HG03159 (cell line): ENCODE results near the gene TRPM3.
"Not testable (repeated sequence)": the region's sequence is repeated elsewhere in the genome, so short reads cannot be mapped to it uniquely, and the experiment has no call there.

Experiments used
- ATAC-seq: cut with Tn5 transposase; IDR thresholded peaks from one replicate; pipeline ENCODE4 v1.9.1; 2021; ENCODE audit warnings: mild to moderate bottlenecking, moderate library complexity; ENCODE audit not compliant: unreplicated experiment

Gene TRPM3

GRCh38 chr9:71001780-71002386 is 119.5 kb downstream of the TRPM3 start:
- peak; percentile 81 for ATAC-seq

- no peak for ATAC-seq
Measured at GRCh38 chr9:70998962-70999361, 122.5 kb downstream of the TRPM3 start.

DNA sequence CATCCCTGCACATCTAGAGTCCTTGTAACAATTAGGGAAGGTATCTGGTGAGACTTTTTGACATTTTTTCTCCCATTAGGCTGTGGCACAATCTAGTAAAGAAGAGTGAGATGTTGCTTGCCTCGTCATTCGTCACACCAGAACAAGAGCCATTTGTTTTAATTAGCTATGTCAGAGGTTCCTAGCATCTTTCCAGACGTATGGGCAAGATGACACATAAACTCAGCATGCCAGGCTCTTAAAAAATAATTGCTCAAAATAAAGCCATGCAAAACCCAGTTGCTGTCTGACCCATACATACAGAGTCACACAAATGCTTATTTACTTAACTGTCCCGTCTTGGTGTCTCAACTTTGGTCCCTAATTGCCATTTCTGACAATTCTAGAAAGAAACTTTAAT is 125.9 kb downstream of the TRPM3 start:
- ATAC-seq, result no peak

DNA sequence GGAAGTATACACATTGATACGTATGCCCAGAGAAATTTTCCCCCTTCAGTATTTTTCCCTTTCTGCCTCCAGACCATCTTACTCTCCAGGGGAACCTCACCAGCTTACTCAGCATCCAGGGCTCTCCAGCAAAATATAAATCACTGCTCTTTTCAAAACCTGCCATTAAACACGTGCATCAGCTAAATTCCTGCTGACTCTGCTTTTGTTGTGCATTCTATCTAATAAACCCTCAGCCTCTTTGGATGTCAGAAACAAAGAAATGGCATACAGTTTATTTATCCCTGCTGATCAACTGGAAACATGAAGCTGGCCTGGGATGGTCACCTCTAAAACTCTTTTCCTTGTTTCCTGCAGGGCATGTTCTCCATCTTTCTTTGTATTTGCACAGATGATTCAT is 126.8 kb downstream of the TRPM3 start:
- no peak for ATAC-seq

DNA sequence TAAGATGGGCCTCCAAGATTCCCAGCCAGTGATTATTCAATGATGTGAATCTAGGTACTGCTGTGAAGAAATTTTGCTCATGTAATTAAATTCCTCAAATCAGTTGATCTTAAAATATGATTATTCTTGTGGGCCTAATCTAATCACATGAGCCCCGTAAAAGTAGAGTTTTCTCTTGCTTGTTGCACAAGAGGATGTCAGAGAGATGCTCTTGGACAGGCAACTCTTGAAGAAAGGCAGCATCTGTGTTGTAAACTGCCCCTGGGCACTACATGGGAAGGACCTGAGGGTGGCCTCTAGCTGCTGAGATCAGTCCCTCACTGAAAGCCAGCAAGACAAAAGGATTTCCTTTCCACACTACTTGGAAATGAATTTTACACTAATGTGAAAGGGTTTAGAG is 132.9 kb downstream of the TRPM3 start:
- no peak for ATAC-seq

- no peak for ATAC-seq
Measured at GRCh38 chr9:70987986-70988385, 133.4 kb downstream of the TRPM3 start.

GRCh38 chr9:70986984-70987383 is 134.4 kb downstream of the TRPM3 start:
- no peak for ATAC-seq

GRCh38 chr9:70983723-70984295 is 137.6 kb downstream of the TRPM3 start:
- ATAC-seq, result no peak

- no peak for ATAC-seq
Measured at GRCh38 chr9:70981312-70981711, 140.1 kb downstream of the TRPM3 start.

DNA sequence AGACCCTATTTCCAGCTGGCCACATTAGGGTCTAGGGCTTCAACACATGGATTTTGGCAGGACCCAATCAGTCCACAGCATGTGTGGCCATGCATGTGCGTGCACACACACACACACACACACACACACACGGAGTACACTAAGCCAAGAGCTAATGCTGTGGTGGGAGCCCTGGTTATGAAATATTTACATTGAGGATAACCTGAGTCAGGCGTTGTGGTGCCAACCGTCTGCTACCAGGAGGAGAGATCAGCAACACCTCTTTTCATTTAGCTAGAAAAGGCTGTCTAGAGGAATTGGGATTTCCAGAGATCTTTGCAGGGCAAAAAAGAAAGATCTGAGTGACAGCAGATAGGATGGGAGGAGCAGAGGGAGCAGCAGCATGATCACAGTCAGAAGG is 141.5 kb downstream of the TRPM3 start:
- ATAC-seq, result no peak

GRCh38 chr9:70978085-70978484 is 143.3 kb downstream of the TRPM3 start:
- ATAC-seq, result no peak

DNA sequence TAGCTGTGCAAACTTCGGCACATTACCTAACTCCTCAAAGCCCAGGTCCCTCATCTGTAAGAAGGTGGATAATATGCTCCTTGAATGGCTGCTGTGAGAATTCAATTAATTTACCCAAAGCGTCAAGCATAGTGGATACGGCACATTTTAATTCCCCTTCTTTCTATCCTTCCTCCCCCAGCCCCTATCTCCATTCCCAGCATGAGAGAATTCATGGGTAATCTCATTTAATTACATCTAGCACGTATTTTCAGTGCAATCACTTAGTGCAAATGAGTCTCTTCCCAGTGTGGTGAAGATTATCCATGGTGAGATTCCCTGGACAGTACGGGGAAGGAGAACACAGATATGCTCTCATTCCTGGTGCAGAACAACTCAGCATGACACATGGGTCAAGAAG is 145.6 kb downstream of the TRPM3 start:
- no peak for ATAC-seq

- ATAC-seq, result no peak
Measured at GRCh38 chr9:70971723-70972122, 149.7 kb downstream of the TRPM3 start.

- not testable (repeated sequence) for ATAC-seq
Measured at GRCh38 chr9:70966380-70966779, 155.0 kb downstream of the TRPM3 start.

GRCh38 chr9:70964861-70965260 is 156.6 kb downstream of the TRPM3 start:
- ATAC-seq, result no peak

DNA sequence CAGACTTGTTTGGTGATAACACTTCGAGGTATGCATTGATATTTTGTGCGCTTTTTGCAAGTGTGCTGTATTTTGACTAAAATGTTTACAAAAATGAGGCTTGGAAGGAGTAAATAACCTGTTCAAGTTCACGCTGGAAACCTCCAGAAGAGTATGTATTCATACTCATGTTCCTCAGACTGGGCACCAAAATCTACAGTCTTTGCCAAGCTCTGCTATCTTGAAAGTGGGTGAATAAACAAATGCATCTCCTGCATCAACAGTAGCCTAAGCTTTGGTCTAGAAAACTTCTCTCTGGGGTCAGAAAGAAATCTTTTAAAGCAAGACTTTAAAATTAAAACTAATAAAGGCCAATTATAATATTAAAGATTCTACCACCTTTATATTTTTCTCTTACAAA is 157.9 kb downstream of the TRPM3 start:
- ATAC-seq, result no peak

GRCh38 chr9:70962761-70963440 is 158.5 kb downstream of the TRPM3 start:
- ATAC-seq, result no peak

DNA sequence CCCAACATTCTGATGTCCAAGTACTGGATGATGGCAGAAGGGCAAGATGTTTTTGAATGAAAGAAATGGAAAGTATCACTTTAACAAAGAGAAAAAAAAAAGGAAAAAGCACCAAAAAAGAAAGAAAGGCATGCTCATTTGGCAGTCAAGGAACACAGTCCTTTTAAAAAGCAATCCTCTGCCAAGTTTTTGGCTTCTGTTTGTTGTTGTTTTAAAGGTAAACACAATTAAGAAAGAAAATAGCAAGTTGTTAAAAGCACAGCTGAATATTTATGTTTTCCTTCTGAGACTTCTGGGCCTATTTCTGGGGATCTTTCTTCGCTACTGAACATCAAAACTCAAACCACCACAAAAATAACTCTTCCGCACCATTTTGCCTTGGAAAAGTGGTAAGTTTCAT is 162.1 kb downstream of the TRPM3 start:
- no peak for ATAC-seq

GRCh38 chr9:70954596-70955143 is 166.8 kb downstream of the TRPM3 start:
- no peak for ATAC-seq

GRCh38 chr9:70954126-70954525 is 167.3 kb downstream of the TRPM3 start:
- no peak for ATAC-seq

DNA sequence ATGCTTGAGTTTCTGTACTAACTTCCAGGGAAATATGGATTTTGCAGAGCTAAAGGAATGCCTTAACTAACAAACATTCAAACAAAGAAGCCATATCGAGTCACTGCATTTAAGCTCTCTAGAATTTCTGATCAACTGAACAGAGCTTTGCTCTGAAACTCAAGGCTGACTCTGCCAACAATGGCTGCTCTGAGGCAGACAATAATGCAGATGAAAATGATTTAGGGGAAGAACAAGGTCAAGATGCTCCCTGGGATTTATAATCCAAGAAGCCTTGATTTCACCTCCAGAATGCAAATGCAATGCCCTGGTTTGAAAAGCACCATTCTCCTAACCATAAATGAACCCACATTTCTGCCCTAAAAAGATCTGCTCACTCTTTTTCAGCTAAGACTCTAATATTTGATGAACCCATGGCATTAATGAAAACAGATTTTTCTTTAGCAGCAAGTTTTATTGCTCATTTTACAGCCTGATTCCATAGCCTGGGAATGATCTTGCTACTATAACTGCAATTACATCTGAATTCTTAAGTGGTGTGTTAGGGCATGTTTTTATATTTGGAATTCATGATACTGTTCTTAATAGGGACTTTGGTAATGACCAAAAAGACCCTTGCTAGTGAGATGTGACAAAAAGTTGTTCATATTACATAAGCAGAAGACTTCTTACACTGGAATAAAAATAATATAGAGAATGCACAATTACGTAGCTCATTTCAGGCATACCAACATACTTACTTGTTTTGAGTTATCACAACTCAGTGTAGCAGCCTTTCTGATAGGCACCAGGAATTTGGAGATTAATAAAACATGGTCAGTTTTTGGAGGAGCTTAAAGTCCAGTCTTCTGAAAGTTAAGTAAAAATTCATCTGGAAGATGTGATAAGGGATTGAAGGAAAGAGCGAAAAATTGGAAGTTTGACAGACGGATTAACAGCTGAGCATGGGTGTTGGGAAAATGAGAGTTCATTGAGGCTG is 169.4 kb downstream of the TRPM3 start:
- no peak for ATAC-seq
